ENCODE measurements around the gene RRBP1. TPM values are rescaled to one million over a fixed set of nuclear protein-coding genes. Genes with fewer than 3 reads are reported as not detected.

Gene RRBP1
- total RNA-seq, 1 donor = 122 TPM

DNA sequence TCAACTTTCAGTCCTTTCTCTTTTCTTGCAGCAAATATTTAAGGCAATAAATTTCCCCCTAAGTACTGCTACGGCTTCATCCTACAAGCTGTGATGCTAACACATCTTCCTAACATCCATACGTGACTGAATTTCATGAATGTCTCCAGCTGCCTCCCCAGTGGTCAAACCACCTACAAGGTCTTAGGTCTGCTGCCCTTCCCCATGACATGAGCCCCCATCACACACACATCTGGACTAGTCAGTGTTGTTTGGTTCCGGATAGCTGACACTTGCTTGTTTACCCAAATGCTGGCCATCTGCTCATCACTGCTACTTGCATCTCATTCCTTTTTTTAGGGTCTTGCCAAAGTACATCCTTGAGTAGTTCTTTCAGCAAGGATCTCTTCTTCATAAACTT lies 14.6 kb downstream of the RRBP1 start:
- TF ChIP-seq, protein P1, sequence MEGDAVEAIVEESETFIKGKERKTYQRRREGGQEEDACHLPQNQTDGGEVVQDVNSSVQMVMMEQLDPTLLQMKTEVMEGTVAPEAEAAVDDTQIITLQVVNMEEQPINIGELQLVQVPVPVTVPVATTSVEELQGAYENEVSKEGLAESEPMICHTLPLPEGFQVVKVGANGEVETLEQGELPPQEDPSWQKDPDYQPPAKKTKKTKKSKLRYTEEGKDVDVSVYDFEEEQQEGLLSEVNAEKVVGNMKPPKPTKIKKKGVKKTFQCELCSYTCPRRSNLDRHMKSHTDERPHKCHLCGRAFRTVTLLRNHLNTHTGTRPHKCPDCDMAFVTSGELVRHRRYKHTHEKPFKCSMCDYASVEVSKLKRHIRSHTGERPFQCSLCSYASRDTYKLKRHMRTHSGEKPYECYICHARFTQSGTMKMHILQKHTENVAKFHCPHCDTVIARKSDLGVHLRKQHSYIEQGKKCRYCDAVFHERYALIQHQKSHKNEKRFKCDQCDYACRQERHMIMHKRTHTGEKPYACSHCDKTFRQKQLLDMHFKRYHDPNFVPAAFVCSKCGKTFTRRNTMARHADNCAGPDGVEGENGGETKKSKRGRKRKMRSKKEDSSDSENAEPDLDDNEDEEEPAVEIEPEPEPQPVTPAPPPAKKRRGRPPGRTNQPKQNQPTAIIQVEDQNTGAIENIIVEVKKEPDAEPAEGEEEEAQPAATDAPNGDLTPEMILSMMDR (IDR thresholded peaks at IDR 0.05; ENCODE audit: extremely low read depth, low read depth, low read length) = no peak
- H3K4me3 ChIP-seq (ENCODE audit: insufficient read depth, low read length) = no peak overlapping the region
- H3K4me1 ChIP-seq (ENCODE audit: insufficient read depth, low read length) = peaks cover 64% of the 10 kb centered on the region
- no peaks in the 10 kb centered on the region for H3K9me3 ChIP-seq (ENCODE audit: low read depth, low read length)
- H3K27ac ChIP-seq (ENCODE audit: low read depth, low read length) = peak overlapping the region; percentile 99
- peaks cover 78% of the 10 kb centered on the region for H4K20me1 ChIP-seq (ENCODE audit: insufficient read depth, low read length)
- H3K27me3 ChIP-seq (ENCODE audit: insufficient read depth, low read length) = no peaks in the 10 kb centered on the region
- H3K4me2 ChIP-seq (ENCODE audit: insufficient read depth, low read length) = no peak overlapping the region
- H3K79me2 ChIP-seq (ENCODE audit: insufficient read depth, low read length) = peaks cover 99% of the 10 kb centered on the region
- H3K36me3 ChIP-seq (ENCODE audit: insufficient read depth, low read length) = peaks cover 42% of the 10 kb centered on the region
- no peak overlapping the region for H2AFZ ChIP-seq (ENCODE audit: low read length)
- no peak for DNase-seq (ENCODE audit: insufficient read length, low spot score, missing footprints)

DNA sequence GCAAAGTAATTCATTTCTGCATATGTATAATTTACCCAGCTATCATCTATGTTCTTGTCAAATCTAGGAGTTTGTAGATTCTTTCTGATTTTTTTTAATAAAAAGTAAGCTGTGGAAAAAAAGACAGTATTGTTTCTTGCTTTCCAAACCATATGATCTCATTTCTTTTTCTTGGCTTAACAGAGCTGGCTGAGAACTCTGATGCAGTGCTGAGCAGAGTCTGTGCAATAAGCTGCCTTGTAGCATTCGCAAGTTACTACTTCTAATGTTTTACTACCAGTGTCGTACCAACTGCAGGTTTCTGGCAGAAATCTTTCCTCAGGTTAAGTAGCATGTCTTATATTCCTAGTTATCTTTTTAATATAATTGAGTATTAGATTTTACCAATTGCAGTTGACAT lies 15.6 kb downstream of the RRBP1 start:
- Histone ChIP-seq H2AFZ (ENCODE audit: low read length) (no peak overlapping the region), H4K20me1 (ENCODE audit: insufficient read depth, low read length) (peaks cover 72% of the 10 kb centered on the region), H3K9me3 (ENCODE audit: low read depth, low read length) (no peaks in the 10 kb centered on the region), H3K4me3 (ENCODE audit: insufficient read depth, low read length) (no peak overlapping the region), H3K36me3 (ENCODE audit: insufficient read depth, low read length) (peaks cover 33% of the 10 kb centered on the region), H3K27me3 (ENCODE audit: insufficient read depth, low read length) (no peaks in the 10 kb centered on the region), H3K27ac (ENCODE audit: low read depth, low read length) (peak overlapping the region; percentile 99), H3K79me2 (ENCODE audit: insufficient read depth, low read length) (peaks cover 97% of the 10 kb centered on the region), H3K4me2 (ENCODE audit: insufficient read depth, low read length) (peak overlapping the region; percentile 38), H3K4me1 (ENCODE audit: insufficient read depth, low read length) (peaks cover 73% of the 10 kb centered on the region)
- TF ChIP-seq, protein P1 (IDR thresholded peaks at IDR 0.05; ENCODE audit: extremely low read depth, low read depth, low read length) = no peak
- no peak for DNase-seq (ENCODE audit: insufficient read length, low spot score, missing footprints)

DNA sequence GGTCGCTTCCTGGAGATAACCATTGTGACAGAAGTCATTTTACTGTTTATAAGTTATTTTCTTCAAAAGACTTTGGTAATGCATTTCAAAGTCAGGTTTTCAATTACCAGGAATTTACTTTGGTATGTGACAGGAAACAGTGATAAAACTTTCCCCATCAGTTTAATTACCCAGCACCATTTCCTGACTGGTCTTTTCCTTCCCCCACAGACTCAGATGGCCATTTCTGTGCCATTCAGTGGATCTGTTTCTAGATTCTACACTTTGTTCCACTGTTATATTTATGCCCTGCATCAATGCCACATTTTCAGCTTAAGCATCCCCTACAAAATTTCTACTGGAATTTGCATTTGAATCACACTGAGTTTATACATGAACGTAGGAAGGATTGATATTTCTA lies 16.3 kb downstream of the RRBP1 start:
- H3K4me3 ChIP-seq (ENCODE audit: insufficient read depth, low read length) = no peak overlapping the region
- H2AFZ ChIP-seq (ENCODE audit: low read length) = no peak overlapping the region
- no peaks in the 10 kb centered on the region for H3K9me3 ChIP-seq (ENCODE audit: low read depth, low read length)
- peaks cover 72% of the 10 kb centered on the region for H4K20me1 ChIP-seq (ENCODE audit: insufficient read depth, low read length)
- TF ChIP-seq, protein P1 (IDR thresholded peaks at IDR 0.05; ENCODE audit: extremely low read depth, low read depth, low read length) = no peak
- peaks cover 96% of the 10 kb centered on the region for H3K79me2 ChIP-seq (ENCODE audit: insufficient read depth, low read length)
- H3K27ac ChIP-seq (ENCODE audit: low read depth, low read length) = peak overlapping the region; percentile 99
- H3K4me2 ChIP-seq (ENCODE audit: insufficient read depth, low read length) = no peak overlapping the region
- peaks cover 28% of the 10 kb centered on the region for H3K36me3 ChIP-seq (ENCODE audit: insufficient read depth, low read length)
- H3K27me3 ChIP-seq (ENCODE audit: insufficient read depth, low read length) = no peaks in the 10 kb centered on the region
- H3K4me1 ChIP-seq (ENCODE audit: insufficient read depth, low read length) = peaks cover 77% of the 10 kb centered on the region
- DNase-seq (ENCODE audit: insufficient read length, low spot score, missing footprints) = no peak

DNA sequence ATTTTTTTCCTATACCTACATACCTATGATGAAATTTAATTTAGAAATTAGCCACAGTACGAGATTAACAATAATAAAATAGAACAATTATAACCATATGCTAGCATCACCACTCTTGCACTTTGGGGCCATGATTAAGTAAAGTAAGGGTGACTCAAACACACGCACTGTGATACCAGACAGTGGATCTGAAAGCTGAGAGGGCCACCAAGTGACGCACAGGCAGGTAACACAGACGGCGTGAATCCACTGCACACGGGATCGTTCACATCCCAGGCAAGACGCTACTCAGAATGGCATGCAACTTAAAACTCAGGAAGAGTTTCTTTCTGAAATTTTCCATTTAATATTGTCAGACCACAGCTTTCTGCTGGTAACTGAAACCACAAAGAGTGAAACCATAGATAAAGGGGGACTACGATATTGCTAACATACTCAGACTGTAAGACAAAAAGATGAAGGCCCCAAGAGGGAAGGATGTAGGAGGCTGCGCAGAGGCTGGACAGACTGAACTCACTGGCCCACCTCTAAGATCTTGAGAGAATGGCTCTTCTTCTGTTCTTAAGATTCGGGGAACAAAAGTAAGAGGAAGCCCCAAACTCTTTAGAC lies 17.9 kb downstream of the RRBP1 start:
- Histone ChIP-seq H3K4me1 (ENCODE audit: insufficient read depth, low read length) (peaks cover 76% of the 10 kb centered on the region), H2AFZ (ENCODE audit: low read length) (no peak overlapping the region), H3K9me3 (ENCODE audit: low read depth, low read length) (no peaks in the 10 kb centered on the region), H3K4me2 (ENCODE audit: insufficient read depth, low read length) (peak overlapping the region; percentile 71), H4K20me1 (ENCODE audit: insufficient read depth, low read length) (peaks cover 71% of the 10 kb centered on the region), H3K27me3 (ENCODE audit: insufficient read depth, low read length) (no peaks in the 10 kb centered on the region), H3K36me3 (ENCODE audit: insufficient read depth, low read length) (peaks cover 26% of the 10 kb centered on the region), H3K79me2 (ENCODE audit: insufficient read depth, low read length) (peaks cover 96% of the 10 kb centered on the region), H3K27ac (ENCODE audit: low read depth, low read length) (peak overlapping the region; percentile 99), H3K4me3 (ENCODE audit: insufficient read depth, low read length) (peak overlapping the region; percentile 16)
- peak; percentile 27 for DNase-seq (ENCODE audit: insufficient read length, low spot score, missing footprints)
- TF ChIP-seq, protein P1 (IDR thresholded peaks at IDR 0.05; ENCODE audit: extremely low read depth, low read depth, low read length) = no peak
